SW480 (cell line): ENCODE results near the gene LGALS12.

Experiments used
- DNase-seq: peaks from one replicate; pipeline ENCODE4 v3.0.0-alpha.2; 2016; ENCODE audit warnings: low spot score

The LGALS12 gene

GRCh38 chr11:63505857-63506528 lies at the start of gene LGALS12:
Gene LGALS12, plus strand, starts transcription at chr11:63506084. Its CDS starts 375 bp downstream, at chr11:63506459.
- DNase-seq: no peak

GRCh38 chr11:63459586-63459985 lies 46.3 kb upstream of the LGALS12 start:
- DNase-seq: no peak

GRCh38 chr11:63462137-63462536 lies 43.7 kb upstream of the LGALS12 start:
- DNase-seq: no peak

- DNase-seq: no peak
Observed at GRCh38 chr11:63470311-63470710, 35.6 kb upstream of the LGALS12 start.

GRCh38 chr11:63472372-63472771 lies 33.5 kb upstream of the LGALS12 start:
- no peak for DNase-seq

GRCh38 chr11:63476618-63477017 lies 29.3 kb upstream of the LGALS12 start:
- DNase-seq: no peak

GRCh38 chr11:63478896-63479295 lies 27.0 kb upstream of the LGALS12 start:
- peak; percentile 92 for DNase-seq

GRCh38 chr11:63480039-63480438 lies 25.8 kb upstream of the LGALS12 start:
- DNase-seq: no peak

GRCh38 chr11:63485777-63486176 lies 20.1 kb upstream of the LGALS12 start:
- DNase-seq: no peak

- DNase-seq: no peak
Observed at GRCh38 chr11:63488789-63489188, 17.1 kb upstream of the LGALS12 start.

GRCh38 chr11:63489879-63490278 lies 16.0 kb upstream of the LGALS12 start:
- peak; percentile 61 for DNase-seq

- DNase-seq: no peak
Observed at GRCh38 chr11:63490551-63491239, 15.2 kb upstream of the LGALS12 start, which contains the start of gene PLAAT5. Gene PLAAT5, minus strand, starts transcription at chr11:63491167. Its CDS starts 133 bp downstream, at chr11:63491034.

GRCh38 chr11:63491240-63491587 lies 14.7 kb upstream of the LGALS12 start:
- DNase-seq: no peak

GRCh38 chr11:63491636-63492372 lies 14.1 kb upstream of the LGALS12 start:
- peak; percentile 28 for DNase-seq

GRCh38 chr11:63492441-63492840 lies 13.4 kb upstream of the LGALS12 start:
- no peak for DNase-seq

- no peak for DNase-seq
Observed at GRCh38 chr11:63493127-63493526, 12.8 kb upstream of the LGALS12 start.

GRCh38 chr11:63494975-63495374 lies 10.9 kb upstream of the LGALS12 start:
- no peak for DNase-seq

GRCh38 chr11:63499874-63500273 lies 6.0 kb upstream of the LGALS12 start:
- DNase-seq: no peak

GRCh38 chr11:63501236-63501635 lies 4.6 kb upstream of the LGALS12 start:
- no peak for DNase-seq

GRCh38 chr11:63502252-63502820 lies 3.5 kb upstream of the LGALS12 start:
- no peak for DNase-seq

GRCh38 chr11:63503492-63503891 lies 2.4 kb upstream of the LGALS12 start:
- DNase-seq: no peak

GRCh38 chr11:63504054-63504453 lies 1.8 kb upstream of the LGALS12 start:
- DNase-seq: no peak
